H4 (cell line): ENCODE results near the gene SLC38A5. TPM values are rescaled to one million over a fixed set of nuclear protein-coding genes. Genes with fewer than 3 reads are reported as not detected.
A peak's percentile ranks its signal among the peaks of the same experiment; 100 is the strongest.
"Not testable (repeated sequence)": the region's sequence is repeated elsewhere in the genome, so short reads cannot be mapped to it uniquely, and the experiment has no call there.

Experiments used
- DNase-seq: peaks from one replicate; pipeline ENCODE4 v3.0.0-alpha.2; 2015; ENCODE audit warnings: low spot score
- total RNA-seq: library from RNA; depleted of rRNA; stranded (reverse); fragments of >200 nt; shearing (Covaris generic); gene quantifications from 2 replicates; pipeline ENCODE4 v1.2.3, GENCODE V29; 2014; rRNA removed

The SLC38A5 gene
- 0.04 TPM in 1 of 2 replicates, not detected in the other for total RNA-seq

GRCh38 chrX:48470110-48470832 is at the start of gene SLC38A5:
SLC38A5 (minus strand) TSS chrX:48470260; CDS start chrX:48467924, 2,336 bp downstream.
- DNase-seq: no peak

GRCh38 chrX:48519481-48519880 is 49.4 kb upstream of the SLC38A5 start:
- not testable (repeated sequence) for DNase-seq

DNA sequence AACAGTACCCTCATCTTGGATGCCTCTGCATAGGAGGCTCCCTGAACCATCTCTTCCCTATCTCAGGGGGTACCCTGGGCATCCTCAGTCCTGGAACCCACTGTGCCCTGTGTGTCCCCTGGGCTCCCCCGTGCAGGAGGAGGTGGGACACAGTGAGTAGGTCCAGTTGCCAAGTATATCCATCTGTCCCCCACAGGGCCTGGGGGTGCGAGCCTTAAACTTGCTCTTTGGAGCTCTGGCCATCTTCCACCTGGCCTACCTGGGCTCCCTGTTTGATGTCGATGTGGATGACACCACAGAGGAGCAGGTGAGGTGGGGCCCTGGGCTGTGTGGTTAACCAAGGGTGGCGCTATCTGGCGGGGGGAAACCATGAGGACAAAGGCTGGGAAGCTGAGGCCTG is 46.9 kb upstream of the SLC38A5 start:
- DNase-seq: no peak

GRCh38 chrX:48516285-48516684 is 46.2 kb upstream of the SLC38A5 start:
- no peak for DNase-seq

GRCh38 chrX:48515842-48516241 is 45.8 kb upstream of the SLC38A5 start:
- DNase-seq: no peak

DNA sequence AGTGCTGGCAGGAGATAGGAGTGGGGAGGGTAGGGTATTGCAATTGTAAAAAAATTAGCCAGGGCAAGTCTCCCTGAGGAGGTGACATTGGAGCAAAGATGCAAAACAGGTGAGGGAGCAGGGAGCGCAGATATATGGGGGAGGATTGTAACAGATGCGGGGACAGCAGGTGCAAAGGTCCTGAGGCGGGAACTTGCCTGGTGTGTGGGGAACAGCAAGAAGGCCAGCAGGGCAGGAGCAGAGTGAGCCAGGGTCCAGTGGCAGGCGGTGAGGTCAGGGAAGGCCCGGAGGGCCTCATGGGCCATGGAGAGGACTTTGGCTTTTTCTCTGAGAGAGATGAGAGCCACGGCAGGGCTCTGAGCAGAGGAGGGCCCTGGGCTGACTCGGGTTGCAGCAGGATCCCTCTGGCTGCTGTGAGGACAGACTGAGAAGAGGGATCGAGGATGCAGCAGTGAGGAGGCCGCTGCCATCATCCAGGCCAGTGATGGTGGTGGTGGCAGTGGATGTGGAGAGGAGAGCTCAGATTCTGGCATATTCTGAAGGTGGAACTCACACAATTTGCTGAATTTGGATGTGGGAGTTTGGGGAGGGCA is 44.9 kb upstream of the SLC38A5 start:
- DNase-seq: no peak

DNA sequence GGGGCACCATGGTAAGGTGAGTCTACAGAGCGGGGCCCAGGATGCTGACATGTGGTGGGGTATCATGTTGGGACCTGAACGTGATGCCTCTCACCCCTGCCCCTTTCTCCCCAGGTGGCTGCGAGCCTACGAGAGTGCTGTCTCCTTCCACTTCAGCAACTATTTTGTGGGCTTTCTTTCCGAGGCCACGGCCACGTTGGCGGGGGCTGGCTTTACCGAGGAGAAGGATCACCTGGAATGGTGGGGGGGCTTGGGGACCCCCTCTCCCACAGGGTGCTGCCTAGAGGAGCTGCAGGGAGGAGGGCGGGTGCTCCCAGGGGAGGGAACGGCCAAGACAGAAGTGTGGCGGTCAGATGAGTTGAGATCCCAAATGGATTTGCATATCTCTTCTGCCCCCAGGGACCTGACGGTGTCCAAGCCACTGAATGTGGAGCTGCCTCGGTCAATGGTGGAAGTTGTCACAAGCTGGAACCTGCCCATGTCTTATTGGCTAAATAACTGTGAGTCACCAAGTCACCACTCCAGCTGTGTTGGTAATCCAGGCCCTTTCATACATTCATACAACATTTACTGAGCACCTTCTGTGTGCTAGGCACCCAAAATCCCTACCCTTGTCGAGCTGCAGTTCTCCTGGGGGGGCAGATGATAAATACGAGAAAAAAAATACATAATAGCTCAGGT is 44.2 kb upstream of the SLC38A5 start:
- DNase-seq: no peak

DNA sequence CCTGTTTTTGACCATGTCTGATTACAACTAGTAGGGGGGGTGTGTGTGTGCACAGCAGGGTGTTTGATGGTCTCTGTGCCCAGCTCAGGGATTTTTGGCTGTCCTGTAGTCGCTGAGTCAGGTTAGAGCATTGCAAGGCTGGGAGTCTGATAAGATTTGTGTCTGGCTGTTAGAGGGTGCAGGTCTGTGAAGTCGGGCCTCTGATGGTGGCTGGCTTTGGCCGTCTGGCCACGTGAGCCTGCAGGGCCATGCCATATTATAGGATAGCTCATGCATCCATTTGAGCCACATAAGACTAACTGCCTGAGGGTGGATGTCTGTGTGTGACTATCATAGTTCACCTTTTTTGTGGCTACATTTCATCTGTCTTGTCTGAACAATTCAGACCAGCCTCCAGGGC is 43.6 kb upstream of the SLC38A5 start:
- DNase-seq: no peak

DNA sequence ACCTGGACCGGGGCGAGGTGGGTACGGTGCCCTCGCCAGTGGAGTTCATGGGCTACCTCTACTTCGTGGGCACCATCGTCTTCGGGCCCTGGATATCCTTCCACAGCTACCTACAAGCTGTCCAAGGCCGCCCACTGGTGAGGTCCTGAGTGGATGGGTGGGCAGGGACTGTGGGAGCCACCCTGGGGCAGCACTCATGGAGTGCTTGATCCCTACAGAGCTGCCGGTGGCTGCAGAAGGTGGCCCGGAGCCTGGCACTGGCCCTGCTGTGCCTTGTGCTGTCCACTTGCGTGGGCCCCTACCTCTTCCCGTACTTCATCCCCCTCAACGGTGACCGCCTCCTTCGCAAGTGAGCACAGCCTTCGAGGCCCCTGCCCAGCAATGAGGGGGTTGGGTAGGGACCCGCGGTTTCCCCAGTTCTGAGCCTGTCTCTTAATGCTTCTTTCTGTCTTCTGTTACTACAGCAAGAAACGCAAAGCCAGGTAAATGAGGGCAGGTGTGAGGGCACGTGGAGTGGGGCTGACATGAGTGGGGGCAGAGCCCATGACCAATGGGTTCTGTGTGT is 42.4 kb upstream of the SLC38A5 start:
- DNase-seq: no peak

GRCh38 chrX:48511560-48511959 is 41.5 kb upstream of the SLC38A5 start:
- DNase-seq: no peak

- DNase-seq: no peak
Observed at GRCh38 chrX:48509619-48510018, 39.6 kb upstream of the SLC38A5 start.

- DNase-seq: no peak
Observed at GRCh38 chrX:48509245-48509590, 39.2 kb upstream of the SLC38A5 start.

DNA sequence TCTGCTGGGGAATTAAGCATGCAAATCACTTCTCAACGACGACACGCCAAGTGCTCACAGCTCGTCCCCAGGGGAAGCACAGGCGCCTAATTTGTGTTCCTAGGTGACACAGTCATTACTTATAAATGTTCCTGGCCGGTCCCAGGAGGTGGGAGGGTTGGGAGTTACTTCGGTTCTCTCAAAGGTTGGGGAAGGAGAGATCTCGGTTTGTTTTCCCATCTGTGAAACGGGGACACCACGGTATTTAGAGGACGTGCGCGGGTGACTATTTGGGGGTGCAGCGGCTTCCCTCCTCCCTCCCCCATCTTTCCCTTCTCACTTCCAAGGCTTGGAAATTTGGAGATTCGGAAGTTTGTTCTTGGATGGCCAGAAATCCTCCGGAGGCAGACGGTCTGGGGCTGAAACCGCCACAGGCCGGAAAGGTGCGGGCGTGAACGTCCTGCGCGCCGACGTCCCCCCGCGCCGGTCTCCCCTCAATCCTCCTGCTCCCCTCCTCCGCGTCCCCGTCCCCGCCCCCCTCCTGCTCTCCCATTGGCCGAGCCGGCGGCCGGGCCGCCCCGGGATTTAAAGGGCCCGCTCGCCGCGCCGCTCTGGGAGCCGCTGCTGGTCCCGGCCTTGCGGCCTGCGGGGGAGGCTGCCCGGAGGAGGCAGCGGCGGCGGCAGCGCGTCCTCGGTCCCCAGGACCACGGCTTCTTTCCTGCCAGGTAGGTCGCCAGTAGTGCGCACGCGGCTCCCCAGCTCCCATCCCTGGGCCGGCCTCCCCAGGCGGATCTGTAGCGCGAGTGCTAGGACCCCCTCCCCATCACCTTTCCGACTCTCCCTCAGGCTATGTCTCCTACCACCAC is 38.6 kb upstream of the SLC38A5 start, which contains the start of gene PORCN:
TSS of gene PORCN (plus strand) at position 593 of the 845 bp plus-strand sequence. CDS start 829 bp downstream, outside the sequence.
- no peak for DNase-seq

GRCh38 chrX:48507246-48507645 is 37.2 kb upstream of the SLC38A5 start:
- DNase-seq: no peak

DNA sequence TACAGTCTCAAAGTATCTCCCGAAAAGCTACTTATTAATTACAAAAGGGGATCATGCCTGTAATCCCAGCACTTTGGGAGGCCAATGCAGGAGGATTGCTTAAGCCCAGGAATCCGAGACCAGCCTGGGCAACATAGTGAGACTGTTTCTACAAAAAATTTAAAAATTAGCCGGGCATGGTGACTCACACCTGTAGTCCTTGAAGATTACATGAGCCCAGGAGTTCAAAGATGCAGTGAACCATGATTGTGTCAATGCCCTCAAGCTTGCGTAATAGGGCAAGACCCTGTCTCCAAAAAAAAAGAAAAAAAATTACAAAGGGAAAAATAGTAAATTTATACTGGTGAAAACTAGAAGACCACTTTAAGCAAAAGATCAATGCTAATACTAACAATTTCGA is 35.4 kb upstream of the SLC38A5 start:
- no peak for DNase-seq

GRCh38 chrX:48504261-48504660 is 34.2 kb upstream of the SLC38A5 start:
- DNase-seq: no peak

DNA sequence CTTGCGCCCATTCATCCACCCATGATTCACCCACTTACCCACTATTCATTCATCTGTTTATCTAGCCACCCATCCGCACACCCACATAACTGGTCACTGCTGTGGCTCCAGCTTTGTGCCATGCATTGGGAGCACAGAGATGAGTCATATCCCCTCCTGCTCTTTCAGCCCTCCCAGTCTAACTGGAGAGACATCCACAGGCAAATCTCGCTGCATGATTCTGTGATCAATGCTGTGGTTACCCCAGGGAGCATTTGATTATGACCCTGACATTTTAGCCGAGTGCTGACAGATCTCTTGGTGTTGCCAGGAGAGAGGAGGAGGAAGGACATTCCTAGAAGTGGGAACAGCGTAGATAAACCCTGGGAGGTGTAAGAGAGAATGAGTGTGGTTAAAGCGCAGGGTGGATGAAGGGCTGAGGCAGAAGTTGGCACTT is 28.3 kb upstream of the SLC38A5 start:
- peak; percentile 48 for DNase-seq

GRCh38 chrX:48497871-48498270 is 27.8 kb upstream of the SLC38A5 start:
- no peak for DNase-seq

- no peak for DNase-seq
Observed at GRCh38 chrX:48496660-48497059, 26.6 kb upstream of the SLC38A5 start.

DNA sequence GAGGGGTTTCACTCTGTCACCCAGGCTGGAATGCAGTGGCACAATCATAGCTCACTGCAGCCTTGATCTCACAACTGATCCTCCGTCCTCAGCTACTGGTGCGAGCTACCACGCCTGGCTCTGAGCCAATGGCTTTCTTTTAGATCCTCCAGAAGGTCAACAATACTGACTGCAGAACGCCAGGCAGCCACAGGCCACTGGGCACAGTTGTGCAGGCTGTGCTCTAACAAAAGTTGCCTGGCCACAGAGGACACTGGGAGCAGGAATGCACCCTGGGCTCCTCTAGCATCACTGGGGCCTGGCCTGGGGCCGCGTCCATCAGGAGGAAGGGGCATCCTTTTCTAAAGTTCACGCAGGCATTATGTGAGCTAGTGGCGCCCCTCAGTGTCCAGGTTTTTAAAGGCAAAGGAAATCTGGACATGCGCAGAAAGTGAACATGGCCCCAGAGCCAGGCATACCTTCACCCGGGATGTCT is 23.9 kb upstream of the SLC38A5 start:
- no peak for DNase-seq

GRCh38 chrX:48492293-48492910 is 22.3 kb upstream of the SLC38A5 start:
- DNase-seq: no peak
